ENCODE data around the gene PTCH2.
A peak's percentile ranks its signal among the peaks of the same experiment; 100 is the strongest.

GRCh38 chr1:44786138-44786840 is 56.8 kb downstream of the PTCH2 start:
- TF ChIP-seq, protein P1, sequence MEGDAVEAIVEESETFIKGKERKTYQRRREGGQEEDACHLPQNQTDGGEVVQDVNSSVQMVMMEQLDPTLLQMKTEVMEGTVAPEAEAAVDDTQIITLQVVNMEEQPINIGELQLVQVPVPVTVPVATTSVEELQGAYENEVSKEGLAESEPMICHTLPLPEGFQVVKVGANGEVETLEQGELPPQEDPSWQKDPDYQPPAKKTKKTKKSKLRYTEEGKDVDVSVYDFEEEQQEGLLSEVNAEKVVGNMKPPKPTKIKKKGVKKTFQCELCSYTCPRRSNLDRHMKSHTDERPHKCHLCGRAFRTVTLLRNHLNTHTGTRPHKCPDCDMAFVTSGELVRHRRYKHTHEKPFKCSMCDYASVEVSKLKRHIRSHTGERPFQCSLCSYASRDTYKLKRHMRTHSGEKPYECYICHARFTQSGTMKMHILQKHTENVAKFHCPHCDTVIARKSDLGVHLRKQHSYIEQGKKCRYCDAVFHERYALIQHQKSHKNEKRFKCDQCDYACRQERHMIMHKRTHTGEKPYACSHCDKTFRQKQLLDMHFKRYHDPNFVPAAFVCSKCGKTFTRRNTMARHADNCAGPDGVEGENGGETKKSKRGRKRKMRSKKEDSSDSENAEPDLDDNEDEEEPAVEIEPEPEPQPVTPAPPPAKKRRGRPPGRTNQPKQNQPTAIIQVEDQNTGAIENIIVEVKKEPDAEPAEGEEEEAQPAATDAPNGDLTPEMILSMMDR (IDR thresholded peaks at IDR 0.05): peak; percentile 100
- no peak for TF ChIP-seq EZH2 (IDR thresholded peaks at IDR 0.05; ENCODE audit: borderline replicate concordance, insufficient read depth, low read depth, low read length, poor library complexity, severe bottlenecking)
